ENCODE measurements around the gene ACACA. TPM values are rescaled to one million over a fixed set of nuclear protein-coding genes. Genes with fewer than 3 reads are reported as not detected.
A peak's percentile ranks its signal among the peaks of the same experiment; 100 is the strongest.

The ACACA gene
- total and polyA plus RNA-seq, 5 experiments from 2014 or later: 5.7 to 15.2 (median 9.0) TPM

DNA sequence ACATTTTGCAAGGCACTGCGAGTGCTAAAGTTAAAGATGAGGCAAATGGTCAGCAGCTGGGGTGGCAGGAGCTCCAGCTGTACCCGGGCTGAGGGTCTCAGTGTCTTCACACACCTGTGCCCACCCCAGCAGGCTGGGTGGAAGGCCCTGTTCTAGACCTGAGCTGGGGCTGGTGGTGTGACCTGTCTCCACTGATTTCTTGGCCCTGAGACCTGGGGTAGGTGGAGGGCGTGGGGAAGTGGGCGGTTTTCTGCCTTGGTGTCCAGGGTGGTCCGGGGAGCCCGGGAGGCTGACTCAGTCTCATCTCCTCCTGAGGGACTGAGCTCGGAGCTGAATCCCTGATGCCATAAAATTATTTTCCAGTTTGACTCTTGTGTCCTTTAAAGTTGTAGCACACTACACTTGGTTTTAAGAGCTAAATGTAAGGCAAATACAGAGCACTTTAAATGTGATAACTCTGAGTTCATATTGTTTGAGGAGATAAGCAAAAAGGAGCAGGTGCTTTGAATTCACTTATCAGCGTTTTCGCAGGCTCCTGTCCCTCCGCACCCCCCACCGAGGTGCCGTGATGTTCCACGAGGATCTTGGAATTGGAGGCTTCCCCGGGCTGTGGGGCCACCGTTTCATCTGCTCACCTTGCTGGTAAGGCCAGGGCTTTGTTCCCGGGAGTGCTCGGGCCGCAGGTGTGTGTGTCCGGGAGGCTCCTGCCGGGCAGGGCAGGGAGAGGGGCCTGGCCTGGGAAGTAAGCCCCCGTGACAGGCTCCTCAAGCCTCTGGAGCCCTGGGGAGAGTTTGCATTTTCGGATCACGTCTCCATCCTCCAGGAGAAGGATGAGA, 340.9 kb downstream of the ACACA start:
- Mint-ChIP-seq H3K4me3 (no peak overlapping the region), H3K9me3 (peaks cover 0 to 2% (median 0%) of the 10 kb centered on the region in 9 donors), H3K27me3 (peaks cover 0 to 10% (median 1%) of the 10 kb centered on the region in 5 donors), H3K27ac (no peak overlapping the region), H3K36me3 (no peaks in the 10 kb centered on the region), H3K4me1 (peaks cover 0 to 3% (median under 1%) of the 10 kb centered on the region in 4 donors)
- DNase-seq (no peak), ATAC-seq (no peak)
- POLR2A ChIA-PET: no interaction called here

- no peak overlapping the region for H3K4me3 Mint-ChIP-seq
- no peak for DNase-seq
- ATAC-seq: no peak
- POLR2A ChIA-PET: no interaction called here
- H3K9me3 Mint-ChIP-seq: peaks cover 0 to 2% (median 0%) of the 10 kb centered on the region in 9 donors
- H3K27ac Mint-ChIP-seq: no peak overlapping the region
- H3K4me1 Mint-ChIP-seq: peaks cover 0 to 3% (median under 1%) of the 10 kb centered on the region in 4 donors
- H3K27me3 Mint-ChIP-seq: peaks cover 0 to 10% (median 1%) of the 10 kb centered on the region in 5 donors
- H3K36me3 Mint-ChIP-seq: no peaks in the 10 kb centered on the region
These were observed 341.7 kb downstream of the ACACA start for GRCh38 chr17:37064956-37065355.

- POLR2A ChIA-PET: no interaction called here
- Mint-ChIP-seq H3K4me3 (no peak overlapping the region), H3K27ac (no peak overlapping the region)
These were observed 342.4 kb downstream of the ACACA start for GRCh38 chr17:37064206-37064605.

DNA sequence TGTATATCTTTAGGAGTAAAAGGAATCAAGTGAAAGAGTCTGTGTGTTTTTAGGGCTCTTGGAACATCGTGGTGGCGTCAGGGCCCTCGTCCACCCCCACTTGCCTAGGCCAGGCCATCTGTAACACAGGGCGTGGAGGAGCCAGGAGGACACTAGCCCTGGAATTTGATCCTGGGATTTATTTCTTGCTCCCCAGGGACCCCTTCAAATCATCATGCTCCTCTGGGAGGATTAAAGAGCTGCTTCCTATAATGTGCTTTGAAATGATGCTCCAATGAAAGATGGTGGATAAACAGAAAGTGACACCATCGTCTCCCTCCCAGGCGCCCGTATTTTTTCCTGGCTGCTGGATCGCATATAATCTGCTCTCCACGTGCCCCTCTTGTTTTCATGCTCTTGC, 344.6 kb downstream of the ACACA start:
- Mint-ChIP-seq H3K27ac (peak overlapping the region in 2 of 10 donors; percentile 51 to 63), H3K9me3 (no peaks in the 10 kb centered on the region), H3K36me3 (peaks cover 0 to 14% (median 7%) of the 10 kb centered on the region in 3 donors), H3K4me1 (peaks cover 0 to 3% (median under 1%) of the 10 kb centered on the region in 4 donors), H3K4me3 (no peak overlapping the region), H3K27me3 (peaks cover 0 to 8% (median 1%) of the 10 kb centered on the region in 5 donors)
- DNase-seq: no peak
- no peak for ATAC-seq
- POLR2A ChIA-PET: no interaction called here

More at GRCh38 chr17:37064206-37064605, 342.4 kb downstream of the ACACA start:
- Mint-ChIP-seq H3K4me1 (peaks cover 0 to 3% (median under 1%) of the 10 kb centered on the region in 4 donors), H3K9me3 (peaks cover 0 to 2% (median 0%) of the 10 kb centered on the region in 9 donors), H3K36me3 (no peaks in the 10 kb centered on the region), H3K27me3 (peaks cover 0 to 10% (median 1%) of the 10 kb centered on the region in 5 donors)
- DNase-seq: no peak
- ATAC-seq: no peak

- peaks cover 0 to 1% (median 0%) of the 10 kb centered on the region in 5 donors for H3K27me3 Mint-ChIP-seq
- peaks cover 0 to 1% (median 0%) of the 10 kb centered on the region in 4 donors for H3K4me1 Mint-ChIP-seq
- no peak overlapping the region for H3K27ac Mint-ChIP-seq
- H3K36me3 Mint-ChIP-seq: peaks cover 0 to 25% (median 16%) of the 10 kb centered on the region in 3 donors
- ATAC-seq (no peak), DNase-seq (no peak)
- POLR2A ChIA-PET: no interaction called here
- H3K9me3 Mint-ChIP-seq: no peaks in the 10 kb centered on the region
- H3K4me3 Mint-ChIP-seq: no peak overlapping the region
These were observed 345.7 kb downstream of the ACACA start for GRCh38 chr17:37060928-37061327.

GRCh38 chr17:37060094-37060493, 346.5 kb downstream of the ACACA start:
- H3K4me1 Mint-ChIP-seq: peaks cover 0 to 1% (median 0%) of the 10 kb centered on the region in 4 donors
- no peak overlapping the region for H3K27ac Mint-ChIP-seq
- DNase-seq (no peak), ATAC-seq (no peak)
- H3K27me3 Mint-ChIP-seq: peaks cover 0 to 1% (median 0%) of the 10 kb centered on the region in 5 donors
- POLR2A ChIA-PET: no interaction called here
- no peaks in the 10 kb centered on the region for H3K9me3 Mint-ChIP-seq
- H3K4me3 Mint-ChIP-seq: no peak overlapping the region
- H3K36me3 Mint-ChIP-seq: peaks cover 0 to 32% (median 20%) of the 10 kb centered on the region in 3 donors

- Mint-ChIP-seq H3K9me3 (no peaks in the 10 kb centered on the region), H3K27me3 (peaks cover 0 to 1% (median 0%) of the 10 kb centered on the region in 5 donors), H3K4me1 (peaks cover 0 to 3% (median under 1%) of the 10 kb centered on the region in 4 donors), H3K4me3 (peak overlapping the region in 1 of 10 donors; percentile 60), H3K36me3 (peaks cover 0 to 38% (median 21%) of the 10 kb centered on the region in 3 donors), H3K27ac (no peak overlapping the region)
- POLR2A ChIA-PET: no interaction called here
- ATAC-seq (no peak), DNase-seq (no peak)
These were observed 347.1 kb downstream of the ACACA start for GRCh38 chr17:37059493-37059892.

DNA sequence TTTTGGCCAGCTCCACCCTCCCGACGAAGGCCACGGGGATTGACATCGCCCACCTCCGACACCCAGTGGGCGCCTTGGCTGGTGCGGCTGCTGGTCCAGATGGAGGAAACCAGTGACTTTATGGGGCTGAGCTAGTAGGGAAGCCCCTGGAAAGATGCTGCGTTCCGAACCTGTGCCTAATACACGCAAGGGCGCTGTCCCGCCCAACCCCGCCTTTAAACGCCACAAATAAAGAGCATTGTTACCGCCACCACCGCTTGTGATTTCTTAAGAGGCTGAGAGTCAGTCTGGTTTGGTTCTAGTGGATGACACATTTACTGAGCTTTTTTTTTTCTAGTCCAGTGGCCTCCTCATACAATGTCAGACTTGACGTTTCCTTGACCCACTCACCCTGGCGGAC, 350.0 kb downstream of the ACACA start:
- DNase-seq: no peak
- Mint-ChIP-seq H3K27me3 (no peaks in the 10 kb centered on the region), H3K36me3 (peaks cover 0 to 61% (median 23%) of the 10 kb centered on the region in 3 donors), H3K9me3 (no peaks in the 10 kb centered on the region), H3K27ac (no peak overlapping the region), H3K4me1 (peaks cover 0 to 2% (median under 1%) of the 10 kb centered on the region in 4 donors), H3K4me3 (peak overlapping the region in 1 of 10 donors; percentile 39)
- POLR2A ChIA-PET: no interaction called here
- no peak for ATAC-seq

DNA sequence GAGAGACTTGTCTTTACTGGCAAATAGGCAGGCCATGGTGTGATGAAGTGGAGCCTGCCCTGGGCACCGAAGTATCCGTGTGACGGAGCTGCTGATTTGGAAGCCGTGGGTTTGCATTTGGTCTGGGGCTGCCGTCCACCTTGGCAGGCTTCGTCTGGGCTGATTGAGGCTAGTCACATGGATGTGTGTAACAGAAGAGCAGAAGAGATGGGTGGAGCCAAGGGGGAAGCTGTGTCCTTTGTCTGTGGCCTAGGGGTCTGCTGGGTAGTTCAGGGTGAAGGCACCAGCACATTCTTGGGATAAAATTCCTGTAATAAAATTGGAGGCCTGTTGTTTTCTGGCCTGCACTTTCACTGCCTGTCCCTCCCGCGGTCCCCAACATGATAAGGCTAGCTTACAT, 351.7 kb downstream of the ACACA start:
- no peaks in the 10 kb centered on the region for H3K27me3 Mint-ChIP-seq
- no peak for ATAC-seq
- POLR2A ChIA-PET: interaction anchor here (0.6 kb wide), 1 partner anchor 13 kb away, joined by 3 read pairs; no protein-coding TSS in a partner anchor
- H3K4me3 Mint-ChIP-seq: no peak overlapping the region
- H3K4me1 Mint-ChIP-seq: peaks cover 0 to 5% (median under 1%) of the 10 kb centered on the region in 4 donors
- peak overlapping the region in 2 of 10 donors; percentile 16 to 69 for H3K27ac Mint-ChIP-seq
- DNase-seq: no peak
- peaks cover 0 to 69% (median 23%) of the 10 kb centered on the region in 3 donors for H3K36me3 Mint-ChIP-seq
- H3K9me3 Mint-ChIP-seq: no peaks in the 10 kb centered on the region

DNA sequence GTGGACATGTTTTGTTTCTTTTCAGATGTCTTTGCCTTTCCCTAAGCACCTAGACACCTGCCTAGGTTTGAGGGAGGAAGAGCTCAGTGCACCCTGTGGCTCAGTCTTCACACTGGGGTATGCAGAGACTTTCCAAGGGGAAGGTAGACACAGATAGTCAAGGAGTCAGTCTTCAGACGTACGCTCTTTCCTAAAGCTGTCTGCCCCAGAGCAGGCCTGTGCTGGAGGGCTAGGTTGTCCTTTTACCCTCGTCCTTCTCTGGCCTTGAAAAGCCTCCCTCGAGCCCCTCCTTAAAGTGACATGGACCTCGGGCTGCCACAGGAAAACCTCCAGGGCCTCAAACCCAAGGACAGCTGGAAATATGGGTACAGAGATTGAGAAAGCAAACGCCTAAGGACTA, 354.2 kb downstream of the ACACA start:
- Mint-ChIP-seq H3K27ac (peak overlapping the region in 4 of 10 donors; percentile 37 to 80 (median 56)), H3K4me1 (peaks cover 6 to 16% (median 7%) of the 10 kb centered on the region in 4 donors)

GRCh38 chr17:37051833-37052232, 354.8 kb downstream of the ACACA start:
- ATAC-seq (no peak), DNase-seq (no peak)
- H3K27me3 Mint-ChIP-seq: no peaks in the 10 kb centered on the region
- H3K27ac Mint-ChIP-seq: peak overlapping the region in 1 of 10 donors; percentile 41
- POLR2A ChIA-PET: no interaction called here
- H3K4me1 Mint-ChIP-seq: peaks cover 7 to 17% (median 9%) of the 10 kb centered on the region in 4 donors
- H3K36me3 Mint-ChIP-seq: peaks cover 0 to 65% (median 18%) of the 10 kb centered on the region in 3 donors
- no peaks in the 10 kb centered on the region for H3K9me3 Mint-ChIP-seq
- H3K4me3 Mint-ChIP-seq: no peak overlapping the region

More for the DNA sequence above, 354.2 kb downstream of the ACACA start:
- Mint-ChIP-seq H3K9me3 (no peaks in the 10 kb centered on the region), H3K4me3 (no peak overlapping the region), H3K36me3 (peaks cover 0 to 71% (median 23%) of the 10 kb centered on the region in 3 donors), H3K27me3 (no peaks in the 10 kb centered on the region)
- POLR2A ChIA-PET: interaction anchor here (0.6 kb wide), 1 partner anchor 401 kb away, joined by 3 read pairs; no protein-coding TSS in a partner anchor
- DNase-seq (no peak), ATAC-seq (no peak)

DNA sequence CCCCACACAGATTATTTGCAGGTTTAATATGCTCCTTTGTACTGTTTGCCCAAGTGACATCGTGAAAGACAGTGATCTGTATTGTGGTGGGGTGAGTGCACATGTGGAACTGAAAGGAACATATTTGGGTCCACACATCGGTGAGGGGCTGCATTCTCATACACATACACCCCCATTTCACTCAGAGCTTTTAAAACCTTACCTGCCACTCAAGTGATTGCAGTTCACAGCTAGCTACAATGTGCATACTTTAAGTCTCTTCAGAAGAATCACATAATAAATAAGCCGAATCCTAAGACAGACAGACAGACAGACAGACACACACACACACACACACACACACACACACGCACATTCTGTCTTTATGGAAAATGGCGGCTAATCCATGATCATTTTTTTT, 355.3 kb downstream of the ACACA start:
- peak overlapping the region in 1 of 10 donors; percentile 84 for H3K27ac Mint-ChIP-seq
- ATAC-seq (no peak), DNase-seq (no peak)
- no peak overlapping the region for H3K4me3 Mint-ChIP-seq
- H3K36me3 Mint-ChIP-seq: peaks cover 0 to 60% (median 14%) of the 10 kb centered on the region in 3 donors
- H3K9me3 Mint-ChIP-seq: no peaks in the 10 kb centered on the region
- H3K4me1 Mint-ChIP-seq: peaks cover 7 to 17% (median 9%) of the 10 kb centered on the region in 4 donors
- no peaks in the 10 kb centered on the region for H3K27me3 Mint-ChIP-seq
- POLR2A ChIA-PET: no interaction called here

DNA sequence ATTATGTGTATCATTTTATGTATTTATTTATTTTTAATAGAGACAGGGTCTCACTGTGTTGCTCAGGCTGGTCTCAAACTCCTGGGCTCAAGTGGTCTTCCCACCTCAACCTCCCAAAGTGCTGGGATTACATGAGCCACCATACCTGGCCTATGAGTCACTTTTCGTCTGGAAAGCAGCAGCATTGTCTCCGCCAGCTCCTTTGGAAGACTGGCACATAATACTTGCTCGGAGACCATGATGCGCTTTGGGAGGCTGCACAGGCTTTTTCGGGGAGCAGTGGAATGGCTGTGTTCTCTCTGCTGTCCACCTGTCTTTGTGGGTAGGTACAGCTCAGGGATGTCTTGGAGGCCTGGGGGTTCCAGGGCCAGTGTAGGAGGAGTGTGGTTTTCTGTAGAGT, 355.7 kb downstream of the ACACA start:
- H3K4me3 Mint-ChIP-seq: no peak overlapping the region
- H3K4me1 Mint-ChIP-seq: peaks cover 7 to 17% (median 9%) of the 10 kb centered on the region in 4 donors
- DNase-seq (no peak), ATAC-seq (no peak)
- H3K9me3 Mint-ChIP-seq: no peaks in the 10 kb centered on the region
- H3K27ac Mint-ChIP-seq: no peak overlapping the region
- POLR2A ChIA-PET: no interaction called here
- no peaks in the 10 kb centered on the region for H3K27me3 Mint-ChIP-seq
- peaks cover 0 to 56% (median 11%) of the 10 kb centered on the region in 3 donors for H3K36me3 Mint-ChIP-seq

Measured in naive thymus-derived CD8-positive, alpha-beta T cell (primary cell).